ENCODE results near the gene TRAF3IP1.

TRAF3IP1 gene

GRCh38 chr2:238287737-238288649, 32.3 kb upstream of the TRAF3IP1 start, which contains the start of gene PER2:
Gene PER2 (minus strand): TSS chr2:238288610. CDS start chr2:238277936, 10,674 bp downstream.
- DNase-seq (ENCODE audit: low read depth in 2 of 2): peak in 1 of 2 donors; percentile 13

- DNase-seq (ENCODE audit: low read depth in 2 of 2): peak; percentile 95 to 96
Measured at GRCh38 chr2:238288650-238289573, 31.4 kb upstream of the TRAF3IP1 start.

- no peak for DNase-seq (ENCODE audit: low read depth in 2 of 2)
Measured at GRCh38 chr2:238289574-238289973, 30.7 kb upstream of the TRAF3IP1 start.

- DNase-seq (ENCODE audit: low read depth in 2 of 2): peak; percentile 22 to 25
Measured at GRCh38 chr2:238290091-238290509, 30.2 kb upstream of the TRAF3IP1 start.

GRCh38 chr2:238290715-238291549, 29.4 kb upstream of the TRAF3IP1 start:
- no peak for DNase-seq (ENCODE audit: low read depth in 2 of 2)

- no peak for DNase-seq (ENCODE audit: low read depth in 2 of 2)
Measured at GRCh38 chr2:238291550-238292281, 28.6 kb upstream of the TRAF3IP1 start.

GRCh38 chr2:238294046-238294392, 26.3 kb upstream of the TRAF3IP1 start:
- no peak for DNase-seq (ENCODE audit: low read depth in 2 of 2)

GRCh38 chr2:238294393-238295143, 25.8 kb upstream of the TRAF3IP1 start:
- no peak for DNase-seq (ENCODE audit: low read depth in 2 of 2)

- DNase-seq (ENCODE audit: low read depth in 2 of 2): no peak
Measured at GRCh38 chr2:238295144-238296112, 24.9 kb upstream of the TRAF3IP1 start.

- DNase-seq (ENCODE audit: low read depth in 2 of 2): no peak
Measured at GRCh38 chr2:238296638-238297457, 23.5 kb upstream of the TRAF3IP1 start.

GRCh38 chr2:238299803-238300202, 20.5 kb upstream of the TRAF3IP1 start:
- no peak for DNase-seq (ENCODE audit: low read depth in 2 of 2)

GRCh38 chr2:238302087-238302486, 18.2 kb upstream of the TRAF3IP1 start:
- no peak for DNase-seq (ENCODE audit: low read depth in 2 of 2)

- DNase-seq (ENCODE audit: low read depth in 2 of 2): no peak
Measured at GRCh38 chr2:238302751-238303150, 17.6 kb upstream of the TRAF3IP1 start.

- no peak for DNase-seq (ENCODE audit: low read depth in 2 of 2)
Measured at GRCh38 chr2:238304116-238304515, 16.2 kb upstream of the TRAF3IP1 start.

GRCh38 chr2:238305092-238305862, 15.0 kb upstream of the TRAF3IP1 start:
- no peak for DNase-seq (ENCODE audit: low read depth in 2 of 2)

- DNase-seq (ENCODE audit: low read depth in 2 of 2): no peak
Measured at GRCh38 chr2:238305965-238306671, 14.2 kb upstream of the TRAF3IP1 start.

GRCh38 chr2:238306672-238306998, 13.7 kb upstream of the TRAF3IP1 start:
- no peak for DNase-seq (ENCODE audit: low read depth in 2 of 2)

Measured in stimulated activated CD8-positive, alpha-beta memory T cell treated with anti-CD3 and anti-CD28 coated beads, Interleukin-15, amount 100 ng/mL, for 4 hours (primary cell).